A549 (cell line): ENCODE measurements around the gene STRN4.

Experiments used
- BHLHE40 ChIP-seq: IDR thresholded peaks from 2 replicates; pipeline ENCODE4 v1.6.1; 2012; ENCODE audit warnings: low read depth, low read length, inconsistent platforms
- CTCF ChIP-seq: fragments of >200 bp; sonication (Bioruptor Twin); formaldehyde crosslinking; IDR thresholded peaks from 3 replicates; pipeline ENCODE4 v1.5.1; 2016
- EP300 ChIP-seq, 2 experiments: fragments of >200 bp; sonication (Bioruptor Twin); formaldehyde crosslinking; IDR thresholded peaks; 2 replicates in 1 of 2; 3 replicates in 1 of 2; pipeline ENCODE4 v1.6.1; 2016 to 2017
- MAZ ChIP-seq: fragments of 150-350 bp; IDR thresholded peaks from 2 replicates; pipeline ENCODE4 v1.6.1; 2014; ENCODE audit warnings: antibody characterized with exemption, low read depth, low read length, borderline replicate concordance
- MYC ChIP-seq: IDR thresholded peaks from 2 replicates; pipeline ENCODE4 v1.6.1; 2012; ENCODE audit warnings: mild to moderate bottlenecking, inconsistent platforms, low read length, improper control_type of control experiment, borderline replicate concordance
- POLR2A ChIP-seq: IDR thresholded peaks from 2 replicates; pipeline ENCODE4 v1.6.1; 2012; ENCODE audit warnings: mild to moderate bottlenecking, low read length

- no peak for TF ChIP-seq MAZ
- no peak for TF ChIP-seq EP300 (IDR thresholded peaks at IDR 0.05)
- no peak for TF ChIP-seq CTCF
- TF ChIP-seq MYC, result no peak
- TF ChIP-seq BHLHE40, result no peak
- TF ChIP-seq POLR2A, result no peak
These were observed 26.1 kb upstream of the STRN4 start for GRCh38 chr19:46772170-46773017.
